ENCODE data around the gene NAA38.

Gene NAA38

GRCh38 chr17:7839190-7839875 is 18.0 kb downstream of the NAA38 start:
- DNase-seq, result no peak

GRCh38 chr17:7838090-7839075 is 19.0 kb downstream of the NAA38 start:
- DNase-seq, result no peak

GRCh38 chr17:7837408-7838088 is 19.8 kb downstream of the NAA38 start:
- no peak for DNase-seq

GRCh38 chr17:7836596-7837407 is 20.6 kb downstream of the NAA38 start:
- no peak for DNase-seq

GRCh38 chr17:7835814-7836595 is 21.4 kb downstream of the NAA38 start:
- DNase-seq, result no peak

GRCh38 chr17:7834957-7835813 is 22.2 kb downstream of the NAA38 start:
- DNase-seq, result peak; percentile 65

GRCh38 chr17:7834542-7834956 is 22.8 kb downstream of the NAA38 start:
- DNase-seq, result no peak

GRCh38 chr17:7833795-7834541 is 23.4 kb downstream of the NAA38 start, which contains the start of gene KDM6B:
TSS of gene KDM6B (plus strand) at chr17:7834217. CDS start at chr17:7845555, 11,338 bp downstream.
- no peak for DNase-seq

- no peak for DNase-seq
Observed at GRCh38 chr17:7833011-7833794, 24.2 kb downstream of the NAA38 start.

- no peak for DNase-seq
Observed at GRCh38 chr17:7832431-7832830, 24.9 kb downstream of the NAA38 start.

- no peak for DNase-seq
Observed at GRCh38 chr17:7831233-7831632, 26.1 kb downstream of the NAA38 start.

GRCh38 chr17:7830616-7831015 is 26.7 kb downstream of the NAA38 start:
- no peak for DNase-seq

- no peak for DNase-seq
Observed at GRCh38 chr17:7825206-7825990, 32.0 kb downstream of the NAA38 start.

- DNase-seq, result no peak
Observed at GRCh38 chr17:7824021-7824924, 33.1 kb downstream of the NAA38 start.

- DNase-seq, result no peak
Observed at GRCh38 chr17:7823581-7824001, 33.8 kb downstream of the NAA38 start.

GRCh38 chr17:7822126-7822525 is 35.2 kb downstream of the NAA38 start:
- DNase-seq, result no peak

GRCh38 chr17:7820231-7820630 is 37.1 kb downstream of the NAA38 start:
- no peak for DNase-seq
